ENCODE data around the gene OS9. TPM values are rescaled to one million over a fixed set of nuclear protein-coding genes. Genes with fewer than 3 reads are reported as not detected.

The OS9 gene
- total and polyA plus RNA-seq, 4 donors = 140 to 261 (median 190) TPM

Other genes starting within 250 kb of the OS9 start
- gene INHBE, start 238.8 kb upstream of the OS9 start, total RNA-seq = not detected
- under 1 TPM; 0.23 to 0.51 TPM for gene INHBE, start 238.8 kb upstream of the OS9 start, polyA plus RNA-seq (ENCODE audit: insufficient read length in 2 of 2)
- 1 to 10 TPM; 2.6 to 5.4 TPM for gene GLI1, start 234.3 kb upstream of the OS9 start, total RNA-seq
- 1 to 10 TPM; 8.5 to 9.2 TPM for gene GLI1, start 234.3 kb upstream of the OS9 start, polyA plus RNA-seq (ENCODE audit: insufficient read length in 2 of 2)
- gene ARHGAP9, start 214.3 kb upstream of the OS9 start, total RNA-seq = 1 to 10 TPM; 4.8 to 5.6 TPM
- gene ARHGAP9, start 214.3 kb upstream of the OS9 start, polyA plus RNA-seq (ENCODE audit: insufficient read length in 2 of 2) = 1 to 10 TPM; 5.0 to 6.5 TPM
- 100 to 1,000 TPM in 1 of 2 donors, 10 to 100 TPM in 1; 68.6 to 115 TPM for gene MARS1, start 206.1 kb upstream of the OS9 start, total RNA-seq
- 100 to 1,000 TPM; 171 to 203 TPM for gene MARS1, start 206.1 kb upstream of the OS9 start, polyA plus RNA-seq (ENCODE audit: insufficient read length in 2 of 2)
- 10 to 100 TPM; 19.9 to 46.7 TPM for gene DDIT3, start 173.6 kb upstream of the OS9 start, total RNA-seq
- gene DDIT3, start 173.6 kb upstream of the OS9 start, polyA plus RNA-seq (ENCODE audit: insufficient read length in 2 of 2) = 10 to 100 TPM; 25.3 to 29.4 TPM
- 10 to 100 TPM in 1 of 2 donors, 1 to 10 TPM in 1; 9.4 to 18.2 TPM for gene MBD6, start 171.3 kb upstream of the OS9 start, total RNA-seq
- gene MBD6, start 171.3 kb upstream of the OS9 start, polyA plus RNA-seq (ENCODE audit: insufficient read length in 2 of 2) = 10 to 100 TPM; 63.2 to 74.0 TPM
- gene DCTN2, start 146.9 kb upstream of the OS9 start, total RNA-seq = 100 to 1,000 TPM; 125 to 162 TPM
- gene DCTN2, start 146.9 kb upstream of the OS9 start, polyA plus RNA-seq (ENCODE audit: insufficient read length in 2 of 2) = 100 to 1,000 TPM; 232 to 246 TPM
- gene KIF5A, start 144.1 kb upstream of the OS9 start, total RNA-seq = 100 to 1,000 TPM in 1 of 2 donors, 10 to 100 TPM in 1; 34.8 to 101 TPM
- 100 to 1,000 TPM; 188 to 224 TPM for gene KIF5A, start 144.1 kb upstream of the OS9 start, polyA plus RNA-seq (ENCODE audit: insufficient read length in 2 of 2)
- 10 to 100 TPM; 12.5 to 19.9 TPM for gene PIP4K2C, start 102.9 kb upstream of the OS9 start, total RNA-seq
- gene PIP4K2C, start 102.9 kb upstream of the OS9 start, polyA plus RNA-seq (ENCODE audit: insufficient read length in 2 of 2) = 10 to 100 TPM; 19.0 to 20.7 TPM
- 10 to 100 TPM; 36.2 to 66.3 TPM for gene DTX3, start 89.3 kb upstream of the OS9 start, total RNA-seq
- 100 to 1,000 TPM; 144 to 162 TPM for gene DTX3, start 89.3 kb upstream of the OS9 start, polyA plus RNA-seq (ENCODE audit: insufficient read length in 2 of 2)
- 10 to 100 TPM; 27.2 to 42.4 TPM for gene ARHGEF25, start 82.7 kb upstream of the OS9 start, total RNA-seq
- 10 to 100 TPM; 47.7 to 61.9 TPM for gene ARHGEF25, start 82.7 kb upstream of the OS9 start, polyA plus RNA-seq (ENCODE audit: insufficient read length in 2 of 2)
- 10 to 100 TPM; 11.7 to 19.7 TPM for gene B4GALNT1, start 60.9 kb upstream of the OS9 start, total RNA-seq
- 10 to 100 TPM; 45.7 to 50.0 TPM for gene B4GALNT1, start 60.9 kb upstream of the OS9 start, polyA plus RNA-seq (ENCODE audit: insufficient read length in 2 of 2)
- 10 to 100 TPM; 13.0 to 27.5 TPM for gene AGAP2, start 44.6 kb downstream of the OS9 start, total RNA-seq
- gene AGAP2, start 44.6 kb downstream of the OS9 start, polyA plus RNA-seq (ENCODE audit: insufficient read length in 2 of 2) = 100 to 1,000 TPM; 109 to 120 TPM
- 10 to 100 TPM; 56.0 to 64.0 TPM for gene TSPAN31, start 50.9 kb downstream of the OS9 start, total RNA-seq
- gene TSPAN31, start 50.9 kb downstream of the OS9 start, polyA plus RNA-seq (ENCODE audit: insufficient read length in 2 of 2) = 10 to 100 TPM; 72.6 to 86.5 TPM
- gene CDK4, start 58.2 kb downstream of the OS9 start, total RNA-seq = 100 to 1,000 TPM in 1 of 2 donors, 10 to 100 TPM in 1; 62.9 to 116 TPM
- gene CDK4, start 58.2 kb downstream of the OS9 start, polyA plus RNA-seq (ENCODE audit: insufficient read length in 2 of 2) = 100 to 1,000 TPM; 138 to 142 TPM
- 10 to 100 TPM; 13.0 to 13.3 TPM for gene MARCHF9, start 61.0 kb downstream of the OS9 start, total RNA-seq
- gene MARCHF9, start 61.0 kb downstream of the OS9 start, polyA plus RNA-seq (ENCODE audit: insufficient read length in 2 of 2) = 10 to 100 TPM; 43.6 to 47.7 TPM
- gene CYP27B1, start 72.9 kb downstream of the OS9 start, total RNA-seq = under 1 TPM in 1 of 2 donors, not detected in 1; 0.72 TPM
- 1 to 10 TPM; 1.4 to 1.9 TPM for gene CYP27B1, start 72.9 kb downstream of the OS9 start, polyA plus RNA-seq (ENCODE audit: insufficient read length in 2 of 2)
- gene METTL1, start 78.0 kb downstream of the OS9 start, total RNA-seq = 10 to 100 TPM in 1 of 2 donors, 1 to 10 TPM in 1; 4.1 to 11.6 TPM
- gene METTL1, start 78.0 kb downstream of the OS9 start, polyA plus RNA-seq (ENCODE audit: insufficient read length in 2 of 2) = 10 to 100 TPM; 12.7 to 17.6 TPM
- gene EEF1AKMT3, start 78.5 kb downstream of the OS9 start, total RNA-seq = 1 to 10 TPM; 5.5 to 6.1 TPM
- 1 to 10 TPM; 4.7 to 6.0 TPM for gene EEF1AKMT3, start 78.5 kb downstream of the OS9 start, polyA plus RNA-seq (ENCODE audit: insufficient read length in 2 of 2)
- gene TSFM, start 88.7 kb downstream of the OS9 start, total RNA-seq = 10 to 100 TPM; 30.7 to 32.1 TPM
- 10 to 100 TPM; 41.0 to 46.8 TPM for gene TSFM, start 88.7 kb downstream of the OS9 start, polyA plus RNA-seq (ENCODE audit: insufficient read length in 2 of 2)
- gene AVIL, start 124.6 kb downstream of the OS9 start, total RNA-seq = 100 to 1,000 TPM in 1 of 2 donors, 1 to 10 TPM in 1; 8.5 to 135 TPM
- 10 to 100 TPM; 13.7 to 17.5 TPM for gene AVIL, start 124.6 kb downstream of the OS9 start, polyA plus RNA-seq (ENCODE audit: insufficient read length in 2 of 2)
- 100 to 1,000 TPM in 1 of 2 donors, 10 to 100 TPM in 1; 42.6 to 103 TPM for gene CTDSP2, start 152.6 kb downstream of the OS9 start, total RNA-seq
- gene CTDSP2, start 152.6 kb downstream of the OS9 start, polyA plus RNA-seq (ENCODE audit: insufficient read length in 2 of 2) = 100 to 1,000 TPM; 101 to 111 TPM
- gene ATP23, start 247.4 kb downstream of the OS9 start, total RNA-seq = 10 to 100 TPM in 1 of 2 donors, 1 to 10 TPM in 1; 8.9 to 13.7 TPM
- gene ATP23, start 247.4 kb downstream of the OS9 start, polyA plus RNA-seq (ENCODE audit: insufficient read length in 2 of 2) = 1 to 10 TPM; 9.0 to 9.7 TPM

Data from spinal cord (tissue), 4 donors.